Mammary epithelial cell (primary cell): ENCODE results near the gene SFMBT2.

Experiments used
- CTCF ChIP-seq, 2 donors: IDR thresholded peaks in 1 of 2; conservative IDR thresholded peaks in 1 of 2; 2 replicates each; pipeline ENCODE4 v1.5.1; 2011 to 2012; ENCODE audit warnings: inconsistent platforms in 2 of 2, low read length in 2 of 2, mild to moderate bottlenecking in 2 of 2, control low read depth in 1 of 2, low read depth in 1 of 2; ENCODE audit not compliant: insufficient read depth in 1 of 2; ENCODE audit errors: extremely low read depth in 1 of 2
- EZH2 ChIP-seq: IDR thresholded peaks from 2 replicates; pipeline ENCODE4 v1.6.1; 2012; ENCODE audit warnings: low read length, inconsistent platforms, borderline replicate concordance

- TF ChIP-seq CTCF (conservative IDR thresholded peaks at IDR 0.05 in 1 of 2, IDR thresholded peaks at IDR 0.05 in 1 of 2; ENCODE audit: extremely low read depth in 1 of 2, insufficient read depth in 1 of 2, low read depth in 1 of 2, low read length in 2 of 2) (no peak), EZH2 (no peak)
Measured at GRCh38 chr10:7383442-7383841, 27.4 kb downstream of the SFMBT2 start.
